CD4-positive, alpha-beta T cell treated with Interleukin-12 subunit alpha and Interleukin-12 subunit beta, for 1 hour (primary cell): Measurements from ENCODE around the gene U2AF1L4.

Source experiments
- DNase-seq: peaks from one replicate; pipeline ENCODE4 v3.0.0-alpha.2; 2020

U2AF1L4 gene

DNA sequence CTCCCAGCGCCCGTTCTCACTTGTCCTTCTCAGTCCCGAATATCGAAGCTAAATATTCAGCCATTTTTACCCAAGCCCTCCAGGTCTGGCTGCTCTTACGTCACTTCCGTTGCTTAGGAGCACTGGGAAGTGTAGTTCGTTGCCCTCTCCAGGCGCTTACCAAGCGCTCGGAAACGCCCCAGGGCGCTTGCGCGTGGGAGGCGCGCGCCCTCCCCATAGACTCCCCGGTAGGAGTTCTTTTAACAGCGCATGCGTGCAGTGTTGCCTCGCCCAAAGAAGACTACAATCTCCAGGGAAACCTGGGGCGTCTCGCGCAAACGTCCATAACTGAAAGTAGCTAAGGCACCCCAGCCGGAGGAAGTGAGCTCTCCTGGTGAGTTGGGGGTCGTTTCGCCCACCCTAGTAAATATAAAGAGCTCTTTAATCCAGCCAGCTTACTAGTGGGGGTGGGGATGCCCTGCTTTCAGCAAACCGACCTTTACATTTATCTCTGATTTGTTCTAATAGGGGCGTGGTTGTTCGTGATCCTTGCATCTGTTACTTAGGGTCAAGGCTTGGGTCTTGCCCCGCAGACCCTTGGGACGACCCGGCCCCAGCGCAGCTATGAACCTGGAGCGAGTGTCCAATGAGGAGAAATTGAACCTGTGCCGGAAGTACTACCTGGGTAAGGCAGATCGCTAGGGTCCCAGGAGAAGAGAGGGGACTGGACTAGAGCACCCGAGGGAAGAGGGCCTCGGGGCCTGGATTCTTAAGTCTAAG lies at the start of gene U2AF1L4, which contains the start of gene PSENEN:
Gene U2AF1L4, minus strand, starts transcription at position 91 of the 759 bp plus-strand sequence. Its CDS starts 27 bp downstream, at position 64.
Gene PSENEN, plus strand, starts transcription at position 324 of the 759 bp plus-strand sequence. Its CDS starts 280 bp downstream, at position 604.
- DNase-seq, result peak; percentile 99

GRCh38 chr19:35793381-35794165 lies 48.4 kb upstream of the U2AF1L4 start:
- no peak for DNase-seq

DNA sequence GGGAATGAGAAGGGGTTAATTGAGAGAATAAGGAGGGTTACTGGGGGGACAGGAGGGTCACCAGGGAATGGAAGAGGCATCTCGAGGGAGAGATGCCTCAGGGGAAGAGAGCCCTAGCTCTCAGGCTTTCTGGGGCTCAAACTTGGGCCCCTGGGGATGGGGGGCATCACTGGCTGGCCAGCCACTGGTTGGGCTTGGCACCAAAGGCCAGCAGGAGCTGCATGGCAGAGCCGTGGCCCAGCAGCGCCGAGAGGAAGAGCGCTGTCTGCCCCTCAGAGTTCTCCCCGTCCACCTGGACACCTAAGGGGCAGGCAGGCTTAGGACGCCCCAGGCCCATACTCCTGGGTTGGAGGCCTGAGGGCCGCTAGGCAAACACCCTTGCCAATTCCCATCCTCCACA lies 47.7 kb upstream of the U2AF1L4 start:
- DNase-seq, result no peak

GRCh38 chr19:35792312-35792711 lies 47.1 kb upstream of the U2AF1L4 start:
- DNase-seq, result no peak

- DNase-seq, result no peak
These were observed 46.6 kb upstream of the U2AF1L4 start for GRCh38 chr19:35791814-35792279.

DNA sequence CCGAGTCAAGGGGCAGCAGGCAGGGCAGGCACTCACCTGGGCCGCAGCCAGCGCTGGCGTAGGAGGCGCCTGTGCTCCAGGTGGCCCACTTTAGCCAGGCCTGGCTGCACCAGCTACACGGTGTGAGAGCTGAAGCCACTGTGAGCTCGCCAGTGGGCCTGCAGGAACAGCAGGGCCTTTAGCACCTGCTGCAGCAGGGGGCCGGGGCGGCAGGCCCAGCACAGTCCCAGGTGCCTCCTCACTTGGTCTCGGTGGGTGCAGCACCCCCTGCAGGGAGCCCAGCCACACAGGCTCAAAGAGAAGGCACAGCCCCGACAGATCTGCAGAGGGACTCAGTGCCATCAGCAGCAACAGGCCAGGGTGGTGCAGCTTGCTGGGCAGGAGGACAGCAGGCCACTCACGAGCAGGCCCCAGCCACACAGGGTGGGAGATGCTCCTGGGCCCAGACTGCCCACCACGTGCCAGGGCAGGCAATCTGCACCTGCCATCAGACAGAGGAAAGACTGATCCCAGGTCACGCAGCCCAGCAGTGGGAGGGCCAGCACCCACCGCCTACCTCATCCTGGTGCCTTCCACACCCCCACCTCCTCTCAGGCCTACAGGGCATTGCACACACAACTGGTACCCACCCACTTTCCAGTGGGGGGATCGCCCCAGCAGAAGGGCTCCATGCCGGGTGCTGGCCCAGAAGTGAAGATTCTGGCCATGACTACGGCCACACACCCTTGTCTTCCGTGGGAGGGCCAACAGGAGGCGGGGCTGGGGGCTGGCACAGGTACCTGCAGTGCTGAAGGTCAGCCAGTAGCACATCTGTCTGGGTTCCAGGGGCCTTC lies 46.0 kb upstream of the U2AF1L4 start:
- no peak for DNase-seq

DNA sequence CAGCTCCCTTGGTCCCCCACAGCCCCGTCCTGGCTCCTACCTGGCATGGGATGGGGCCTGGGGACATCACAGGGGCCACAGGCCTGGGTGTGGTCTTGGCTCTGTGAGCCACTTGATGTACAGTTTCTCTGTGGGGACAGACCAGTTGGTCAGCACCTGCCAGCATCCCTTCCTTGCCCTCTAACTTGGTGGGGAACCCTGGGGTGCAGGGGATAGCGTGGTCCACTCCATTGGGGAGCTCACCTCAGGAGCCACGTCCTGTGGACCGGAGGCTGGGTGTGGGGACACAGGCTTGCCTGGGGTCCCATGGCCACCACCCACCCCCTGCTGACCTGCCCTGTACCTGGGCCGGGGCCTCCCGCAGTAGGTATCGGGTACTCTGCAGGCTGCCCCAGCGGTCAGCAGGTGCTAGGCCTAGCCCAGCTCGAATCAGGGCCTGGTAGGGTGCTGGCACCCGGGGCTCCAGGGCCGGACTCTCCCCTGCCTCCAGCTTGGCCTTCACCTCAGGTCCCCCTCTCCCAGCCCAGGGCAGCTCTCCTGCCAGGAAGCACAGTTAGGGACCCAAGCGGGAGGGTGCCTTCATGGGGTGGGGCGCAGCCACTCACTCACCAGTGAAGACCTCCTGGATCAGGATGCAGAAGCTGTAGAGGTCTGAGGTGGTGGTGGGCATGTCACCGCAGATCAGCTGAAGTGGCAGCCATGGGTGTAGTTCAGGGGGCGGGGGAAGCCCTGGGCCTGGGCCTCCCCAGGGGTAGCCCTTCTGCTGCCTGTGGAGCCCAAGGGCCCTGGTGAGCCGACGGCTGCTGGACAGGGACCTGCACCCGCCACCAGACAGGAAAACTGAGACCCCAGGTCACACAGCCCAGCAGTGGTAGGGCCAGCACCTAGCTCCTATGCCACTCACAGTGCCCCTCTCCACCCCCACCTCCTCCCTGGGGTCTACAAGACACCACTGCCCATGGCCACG lies 45.0 kb upstream of the U2AF1L4 start:
- DNase-seq, result no peak

DNA sequence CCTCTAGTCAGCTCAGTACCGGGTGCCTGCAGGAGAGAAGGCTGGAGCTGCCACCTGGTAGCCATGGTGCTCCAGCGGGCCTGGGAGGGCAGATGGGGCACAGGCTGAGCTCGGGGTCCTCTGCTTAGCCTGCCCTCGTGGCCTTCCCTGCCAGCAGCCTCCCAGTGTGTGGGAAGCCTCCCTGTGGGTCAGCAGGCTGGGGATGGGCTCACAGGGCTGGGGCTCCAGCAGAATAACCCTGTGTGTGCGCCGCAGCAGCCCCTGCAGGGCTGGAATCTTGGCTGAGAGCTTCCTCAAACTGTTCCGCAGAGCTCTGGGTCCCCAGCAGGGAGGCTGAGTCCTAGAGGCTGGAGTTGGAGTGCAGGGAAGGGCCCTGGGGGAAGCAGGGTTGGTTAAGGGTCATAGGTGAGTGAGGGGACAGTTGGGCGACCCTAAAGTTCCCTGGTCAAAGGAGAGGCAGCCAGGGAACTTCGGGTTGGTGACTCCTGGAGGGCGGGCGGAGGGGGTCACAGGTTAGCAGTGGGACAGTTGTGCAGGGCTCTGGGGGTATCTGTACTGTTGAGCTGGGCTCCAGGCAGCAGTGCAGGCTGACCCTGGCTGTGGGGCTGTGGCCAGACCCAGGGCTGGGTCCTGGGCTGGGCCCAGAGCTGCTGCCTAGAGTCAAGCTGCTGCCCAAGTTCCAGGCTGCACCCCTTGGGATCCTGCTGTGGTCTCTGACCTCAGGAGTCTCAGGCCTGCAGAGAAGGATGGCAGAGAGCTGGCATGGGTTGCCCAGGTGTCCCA lies 44.2 kb upstream of the U2AF1L4 start:
- no peak for DNase-seq

DNA sequence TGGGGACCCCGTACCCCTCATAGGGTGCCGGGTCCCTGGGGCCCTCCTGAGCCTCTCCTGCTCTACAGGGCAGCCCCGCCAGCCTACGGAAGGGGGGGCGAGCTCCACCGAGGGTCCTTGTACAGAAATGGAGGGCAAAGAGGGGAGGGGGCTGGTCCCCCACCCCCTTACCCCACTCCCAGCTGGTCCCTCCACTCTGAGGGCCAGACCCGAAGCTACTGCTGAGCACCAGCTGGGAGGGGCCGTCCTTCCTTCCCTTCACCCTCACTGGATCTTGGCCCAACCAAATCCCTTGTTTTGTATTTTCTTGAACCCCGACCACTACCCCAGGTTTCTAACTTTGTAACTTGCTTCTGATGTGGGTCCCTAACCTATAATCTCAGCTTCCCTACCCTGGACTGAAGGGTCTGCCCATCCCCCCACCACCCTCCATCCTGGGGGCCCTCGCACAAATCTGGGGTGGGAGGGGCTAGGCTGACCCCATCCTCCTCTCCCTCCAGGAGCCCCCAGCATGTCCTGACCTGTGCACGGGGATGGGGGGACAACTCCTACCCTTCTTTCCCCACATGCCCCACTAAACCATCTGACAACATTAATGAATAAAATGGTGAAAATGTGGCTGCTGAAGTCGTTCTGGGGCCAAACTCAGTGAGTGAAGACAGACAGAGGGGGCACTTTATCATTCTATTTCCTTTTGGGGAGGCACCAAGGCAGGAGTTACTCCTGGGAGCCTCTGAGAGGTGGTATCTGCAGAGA lies 43.2 kb upstream of the U2AF1L4 start:
- no peak for DNase-seq

- DNase-seq, result no peak
These were observed 42.1 kb upstream of the U2AF1L4 start for GRCh38 chr19:35787227-35787799.

- no peak for DNase-seq
These were observed 41.3 kb upstream of the U2AF1L4 start for GRCh38 chr19:35786299-35787160.

- no peak for DNase-seq
These were observed 40.1 kb upstream of the U2AF1L4 start for GRCh38 chr19:35785339-35785627.

DNA sequence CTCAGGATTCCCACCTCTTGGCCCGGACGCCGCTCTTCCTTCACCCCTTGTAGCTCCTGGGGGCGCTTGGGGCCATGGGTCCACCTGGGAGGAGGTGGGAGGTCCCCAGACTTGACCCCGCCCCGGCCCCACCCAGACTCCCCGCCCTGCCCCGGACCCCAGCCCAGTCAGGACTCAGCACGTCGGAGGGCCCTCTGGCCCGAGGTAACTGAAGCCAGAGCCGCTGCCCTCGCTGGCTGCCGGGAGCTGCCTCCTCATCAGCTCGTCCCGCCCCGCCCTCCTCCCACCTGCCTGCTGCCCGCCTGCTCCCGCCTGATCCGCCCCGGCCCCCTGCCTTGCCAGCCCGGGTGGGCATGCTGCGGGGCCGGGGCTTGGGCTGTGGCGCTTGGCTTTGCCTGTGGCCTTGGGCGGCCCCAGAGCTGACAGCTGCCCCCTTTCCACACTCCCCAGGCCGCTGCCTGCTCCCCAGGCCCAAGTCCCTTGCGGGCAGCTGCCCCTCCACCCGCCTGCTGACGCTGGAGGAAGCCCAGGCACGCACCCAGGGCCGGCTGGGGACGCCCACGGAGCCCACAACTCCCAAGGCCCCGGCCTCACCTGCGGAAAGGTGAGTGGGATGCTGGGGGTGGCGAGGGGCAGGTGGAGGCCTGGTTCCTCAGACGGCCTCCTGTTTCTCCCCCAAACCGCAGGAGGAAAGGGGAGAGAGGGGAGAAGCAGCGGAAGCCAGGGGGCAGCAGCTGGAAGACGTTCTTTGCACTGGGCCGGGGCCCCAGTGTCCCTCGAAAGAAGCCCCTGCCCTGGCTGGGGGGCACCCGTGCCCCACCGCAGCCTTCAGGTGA lies 39.5 kb upstream of the U2AF1L4 start:
- DNase-seq, result no peak

GRCh38 chr19:35783469-35784434 lies 38.5 kb upstream of the U2AF1L4 start:
- DNase-seq, result no peak

GRCh38 chr19:35782589-35782988 lies 37.4 kb upstream of the U2AF1L4 start:
- no peak for DNase-seq

DNA sequence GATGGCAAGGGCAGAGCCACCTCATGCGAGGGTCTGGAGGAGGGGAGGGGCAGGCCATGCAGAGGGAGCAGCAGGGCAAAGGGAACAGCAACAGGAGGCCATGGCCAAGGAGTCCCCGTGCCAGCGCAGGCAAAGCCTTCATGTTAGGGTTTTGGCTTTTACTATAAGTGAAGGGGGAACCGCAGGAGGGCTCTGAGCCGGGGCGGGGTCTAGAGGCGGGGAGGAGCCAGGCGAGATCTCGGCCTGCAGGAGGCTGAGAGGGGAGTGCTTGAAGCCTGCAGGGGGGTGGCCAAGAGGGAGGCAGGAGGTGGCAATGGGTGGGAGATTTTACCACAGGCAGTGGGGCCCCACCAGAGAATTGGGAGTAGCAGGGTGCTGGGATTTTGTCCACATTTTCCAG lies 36.4 kb upstream of the U2AF1L4 start:
- DNase-seq, result no peak

DNA sequence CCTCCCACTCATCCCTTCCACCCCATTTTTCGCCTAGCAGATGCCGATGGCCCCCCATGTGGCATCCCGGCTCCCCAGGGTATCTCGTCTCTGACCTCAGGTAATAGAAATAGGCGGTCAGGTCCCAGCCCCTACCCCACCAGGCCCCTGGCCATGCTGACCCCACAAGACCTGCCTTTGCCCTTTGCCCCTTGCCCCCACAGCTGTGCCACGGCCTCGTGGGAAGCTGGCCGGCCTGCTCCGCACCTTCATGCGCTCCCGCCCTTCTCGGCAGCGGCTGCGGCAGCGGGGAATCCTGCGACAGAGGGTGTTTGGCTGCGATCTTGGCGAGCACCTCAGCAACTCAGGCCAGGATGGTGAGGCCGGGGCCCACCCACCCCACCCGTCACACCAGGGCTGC lies 35.5 kb upstream of the U2AF1L4 start:
- no peak for DNase-seq
